GM19395 (cell line): ENCODE measurements around the gene DNAL1.
"Not testable (repeated sequence)": the region's sequence is repeated elsewhere in the genome, so short reads cannot be mapped to it uniquely, and the experiment has no call there.

Experiments used
- ATAC-seq: cut with Tn5 transposase; IDR thresholded peaks from one replicate; pipeline ENCODE4 v1.9.1; 2021; ENCODE audit warnings: mild to moderate bottlenecking, moderate library complexity; ENCODE audit not compliant: unreplicated experiment

The DNAL1 gene, protein sequence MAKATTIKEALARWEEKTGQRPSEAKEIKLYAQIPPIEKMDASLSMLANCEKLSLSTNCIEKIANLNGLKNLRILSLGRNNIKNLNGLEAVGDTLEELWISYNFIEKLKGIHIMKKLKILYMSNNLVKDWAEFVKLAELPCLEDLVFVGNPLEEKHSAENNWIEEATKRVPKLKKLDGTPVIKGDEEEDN

DNA sequence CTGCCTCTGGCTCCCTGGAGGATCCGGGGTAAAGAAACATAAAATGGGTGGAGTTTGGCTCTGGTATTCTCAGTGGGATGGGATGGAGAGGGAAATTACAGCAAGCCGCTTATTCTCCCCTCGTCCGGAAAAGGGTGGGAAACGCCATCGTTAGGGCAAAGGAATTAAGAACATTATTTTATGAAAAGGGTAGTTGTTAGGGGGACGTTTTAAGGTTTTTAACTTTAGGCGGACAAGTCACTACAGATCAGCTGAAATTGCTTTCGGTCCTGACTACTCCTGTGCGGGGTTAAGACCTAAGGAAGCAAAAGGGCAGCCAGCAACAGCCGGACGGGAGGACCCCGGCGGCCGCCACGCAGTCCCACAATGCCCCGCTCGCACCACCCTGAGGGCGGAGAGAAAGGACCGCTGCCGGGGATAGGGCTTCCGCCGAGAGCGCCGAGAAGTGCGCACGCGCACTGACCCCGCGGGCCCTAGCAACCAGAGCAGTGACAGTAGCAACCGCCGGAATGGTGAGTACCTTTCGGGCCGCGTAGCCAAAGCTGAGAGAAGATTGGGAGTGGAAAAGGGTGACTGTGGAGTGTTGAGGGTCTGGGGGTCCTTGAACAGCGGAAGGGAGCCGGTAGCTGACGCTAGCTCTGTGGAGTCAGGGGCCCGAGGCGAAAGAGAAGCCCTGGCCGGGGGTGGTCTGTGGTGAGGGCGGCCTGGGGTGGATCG is at the start of gene DNAL1:
Gene DNAL1 (plus strand): TSS at position 456 of the 717 bp plus-strand sequence. CDS start 54 bp downstream, at position 510.
- ATAC-seq = peak; percentile 94

DNA sequence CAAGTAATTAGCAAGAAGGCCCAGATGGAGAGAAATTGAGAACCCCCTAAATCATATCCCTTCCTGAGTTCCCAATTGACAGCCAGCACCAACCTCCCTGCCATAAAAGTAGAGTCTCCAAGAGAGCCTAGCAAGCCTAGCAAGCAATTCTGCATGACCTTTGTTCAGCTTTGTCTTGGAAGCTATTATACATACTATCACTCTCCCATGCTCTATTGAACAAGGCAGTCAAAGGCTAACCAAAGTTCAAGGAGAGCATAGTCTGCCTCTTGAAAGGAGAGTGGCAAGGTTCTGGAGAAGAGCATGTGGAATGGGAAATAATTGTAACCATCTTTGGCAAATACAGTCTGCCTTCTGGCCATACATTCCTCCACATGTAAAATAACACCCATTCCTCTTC is 45.3 kb upstream of the DNAL1 start:
- ATAC-seq = no peak

DNA sequence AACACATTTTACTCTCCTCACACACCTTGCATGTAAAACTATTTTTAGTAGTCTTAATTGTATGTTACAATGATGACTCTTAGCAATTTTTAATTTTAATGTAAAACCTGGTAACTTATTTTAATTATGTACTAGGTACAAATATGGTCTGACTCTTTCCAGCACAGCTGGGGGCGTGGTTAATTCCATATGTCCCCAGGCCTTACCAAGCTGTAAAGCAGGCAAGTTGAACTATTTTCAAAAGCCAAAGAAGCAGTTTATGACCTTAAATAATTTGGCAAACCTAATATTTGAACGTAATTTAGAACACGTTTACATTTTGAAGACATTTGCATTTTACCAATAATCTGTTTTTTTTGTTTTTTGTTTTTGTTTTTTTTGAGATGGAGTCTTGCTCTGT is 41.8 kb upstream of the DNAL1 start:
- no peak for ATAC-seq

DNA sequence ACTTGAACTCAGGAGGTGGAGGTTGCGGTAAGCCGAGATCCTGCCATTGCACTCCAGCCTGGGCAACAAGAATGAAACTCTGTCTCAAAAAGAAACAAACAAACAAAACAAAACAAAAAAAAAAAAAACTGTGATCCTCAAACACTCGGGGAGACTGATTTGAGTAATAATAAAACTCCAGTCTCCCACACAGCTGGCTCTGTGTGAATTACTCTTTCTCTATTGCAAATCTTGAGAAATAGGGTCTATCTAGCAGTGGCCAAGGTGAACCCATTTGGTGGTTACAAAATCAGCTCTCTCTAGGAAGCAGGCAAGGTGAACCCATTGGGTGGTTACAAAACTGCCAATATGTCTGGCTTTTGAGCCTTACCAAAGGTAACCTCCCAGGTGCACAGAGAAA is 38.5 kb upstream of the DNAL1 start:
- no peak for ATAC-seq

DNA sequence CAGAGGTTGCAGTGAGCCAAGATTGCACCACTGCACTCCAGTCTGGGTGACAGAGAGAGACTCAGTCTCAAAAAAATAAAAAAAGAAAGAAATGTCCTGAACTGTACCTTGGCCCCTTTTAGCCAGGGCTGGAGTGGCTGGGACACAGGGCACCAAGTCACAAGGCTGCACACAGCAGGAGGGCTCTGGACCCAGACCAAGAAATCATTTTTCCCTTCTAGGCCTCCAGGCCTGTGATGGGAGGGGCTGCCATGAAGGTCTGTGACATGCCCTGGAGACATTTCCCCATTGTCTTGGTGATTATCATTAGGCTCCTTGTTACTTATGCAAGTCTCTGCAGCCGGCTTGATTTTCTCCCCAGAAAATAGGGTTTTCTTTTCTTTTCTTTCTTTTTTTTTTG is 37.5 kb upstream of the DNAL1 start:
- no peak for ATAC-seq

DNA sequence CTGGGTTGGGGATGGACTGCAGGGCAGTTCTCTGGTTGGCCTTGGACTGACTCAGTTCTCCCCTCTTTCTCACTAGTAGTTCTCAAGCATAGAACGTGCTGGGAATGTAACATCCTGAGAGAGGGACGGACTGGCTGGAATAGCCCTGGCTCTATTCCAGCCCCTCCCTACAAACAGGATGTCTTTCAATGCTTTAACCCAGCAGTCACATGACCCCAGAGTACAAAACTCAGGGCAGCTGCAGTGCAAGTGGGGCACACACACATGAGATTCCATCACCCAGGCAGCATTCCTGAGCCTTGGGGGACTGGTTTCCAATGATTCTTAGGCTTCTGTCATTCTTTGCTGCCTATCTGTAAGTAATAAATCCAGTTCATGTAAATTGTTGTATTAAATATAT is 34.1 kb upstream of the DNAL1 start:
- ATAC-seq = no peak

DNA sequence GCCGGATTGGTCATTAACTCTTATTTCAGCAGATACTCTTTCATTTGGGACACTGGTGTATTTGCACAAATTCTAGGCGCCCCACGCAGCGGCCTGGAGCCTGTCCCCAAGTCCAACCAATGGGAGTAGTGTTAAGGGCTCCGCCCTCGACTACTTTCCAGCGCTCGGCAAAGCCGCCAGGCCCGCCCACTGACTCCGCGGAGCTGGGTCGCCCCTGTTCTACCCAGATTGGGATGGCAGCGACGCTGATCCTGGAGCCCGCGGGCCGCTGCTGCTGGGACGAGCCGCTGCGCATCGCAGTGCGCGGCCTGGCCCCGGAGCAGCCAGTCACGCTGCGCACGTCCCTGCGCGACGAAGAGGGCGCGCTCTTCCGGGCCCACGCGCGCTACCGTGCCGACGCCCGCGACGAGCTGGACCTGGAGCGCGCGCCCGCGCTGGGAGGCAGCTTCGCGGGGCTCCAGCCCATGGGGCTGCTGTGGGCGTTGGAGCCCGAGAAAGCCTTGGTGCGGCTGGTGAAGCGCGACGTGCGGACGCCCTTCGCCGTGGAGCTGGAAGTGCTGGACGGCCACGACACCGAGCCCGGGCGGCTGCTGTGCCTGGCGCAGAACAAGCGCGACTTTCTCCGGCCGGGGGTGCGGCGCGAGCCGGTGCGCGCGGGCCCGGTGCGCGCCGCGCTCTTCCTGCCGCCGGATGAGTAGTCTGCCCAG is 32.3 kb upstream of the DNAL1 start, which contains the start of gene ACOT6:
Gene ACOT6 (plus strand): TSS at position 179 of the 707 bp plus-strand sequence. CDS start 55 bp downstream, at position 234.
- peak; percentile 73 for ATAC-seq

DNA sequence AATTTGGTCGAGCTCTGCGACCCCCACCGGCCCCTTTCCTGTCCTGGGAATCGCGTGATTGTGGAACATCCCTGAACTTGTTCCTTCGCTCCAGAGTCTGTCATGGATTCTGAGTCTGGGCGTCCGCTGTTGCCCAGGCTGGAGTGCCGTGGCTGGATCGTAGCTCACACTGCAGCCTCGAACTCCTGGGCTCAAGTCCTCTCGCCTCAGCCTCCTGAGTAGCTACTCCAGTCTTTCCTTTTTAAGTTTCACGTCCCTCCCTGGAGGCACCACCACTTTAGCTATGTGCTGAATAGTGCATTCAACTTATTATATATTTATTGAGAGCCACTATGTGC is 31.8 kb upstream of the DNAL1 start:
- ATAC-seq = no peak

DNA sequence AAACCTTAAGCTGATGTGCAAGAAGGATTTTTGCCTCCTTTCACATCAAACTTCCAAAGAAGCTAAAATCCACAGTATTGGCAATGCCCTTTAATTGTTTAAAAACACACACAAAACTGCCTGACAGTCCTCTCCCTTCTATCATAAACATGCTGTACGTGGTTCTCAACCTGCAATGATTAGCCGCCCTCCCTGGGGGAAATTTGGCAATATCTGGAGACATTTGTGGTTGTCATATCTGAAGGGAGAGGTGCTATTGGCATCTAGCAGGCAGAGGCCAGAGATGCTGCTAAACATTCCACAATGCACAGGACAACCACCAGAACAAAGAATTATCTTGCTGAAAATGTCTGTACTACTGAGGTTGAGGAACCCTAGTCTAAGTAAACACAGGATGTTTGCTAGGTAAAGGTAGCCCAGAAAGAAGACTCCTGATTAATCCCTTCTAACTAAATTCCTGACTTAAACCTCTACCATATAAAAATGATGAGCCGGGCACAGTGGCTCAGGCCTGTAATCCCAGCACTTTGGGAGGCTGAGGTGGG is 31.3 kb upstream of the DNAL1 start:
- ATAC-seq = no peak

DNA sequence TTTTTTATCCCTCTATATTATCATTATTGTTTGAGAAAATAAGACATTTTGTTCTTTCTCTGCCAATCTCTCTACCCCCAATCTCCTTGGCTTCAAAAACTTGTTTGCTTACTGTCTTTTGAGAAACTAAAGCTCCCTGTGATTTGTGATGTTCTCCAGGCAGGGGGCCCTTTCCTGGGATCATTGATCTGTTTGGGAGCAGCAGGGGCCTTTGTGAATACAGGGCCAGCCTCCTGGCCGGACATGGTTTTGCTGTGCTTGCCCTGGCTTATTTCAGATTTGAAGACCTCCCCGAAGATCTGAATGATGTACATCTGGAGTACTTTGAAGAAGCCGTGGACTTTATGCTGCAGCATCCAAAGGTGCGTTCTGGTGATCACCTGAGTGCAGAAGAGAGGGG is 28.0 kb upstream of the DNAL1 start:
- no peak for ATAC-seq

DNA sequence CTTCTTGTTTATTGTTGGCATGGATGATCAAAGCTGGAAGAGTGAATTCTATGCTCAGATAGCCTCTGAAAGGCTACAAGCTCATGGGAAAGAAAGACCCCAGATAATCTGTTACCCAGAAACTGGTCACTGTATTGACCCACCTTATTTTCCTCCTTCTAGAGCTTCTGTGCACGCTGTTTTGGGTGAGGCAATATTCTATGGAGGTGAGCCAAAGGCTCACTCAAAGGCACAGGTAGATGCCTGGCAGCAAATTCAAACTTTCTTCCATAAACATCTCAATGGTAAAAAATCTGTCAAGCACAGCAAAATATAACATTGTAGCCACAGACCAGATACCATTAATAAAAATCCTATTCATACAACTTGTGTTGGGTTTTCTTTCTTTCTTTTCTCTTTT is 25.3 kb upstream of the DNAL1 start:
- ATAC-seq = no peak

DNA sequence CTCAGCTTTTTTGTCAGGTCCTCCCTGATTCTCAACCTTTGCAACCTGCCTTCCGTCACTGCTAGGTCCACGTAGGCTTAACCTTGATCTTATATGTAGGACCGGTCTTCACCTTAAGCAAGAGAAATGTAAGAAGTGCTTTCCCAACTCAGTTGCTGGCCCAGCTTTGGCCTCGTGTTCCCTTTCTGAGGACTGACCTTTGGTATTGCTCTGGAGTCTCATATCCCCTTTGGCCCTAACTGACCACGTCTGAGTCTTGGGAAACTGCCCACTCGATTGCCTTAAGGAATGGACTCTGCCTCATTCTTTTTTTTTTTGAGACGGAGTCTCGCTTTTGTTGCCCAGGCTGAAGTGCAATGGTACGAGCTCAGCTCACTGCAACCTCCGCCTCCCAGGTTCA is 24.5 kb upstream of the DNAL1 start:
- ATAC-seq = no peak

DNA sequence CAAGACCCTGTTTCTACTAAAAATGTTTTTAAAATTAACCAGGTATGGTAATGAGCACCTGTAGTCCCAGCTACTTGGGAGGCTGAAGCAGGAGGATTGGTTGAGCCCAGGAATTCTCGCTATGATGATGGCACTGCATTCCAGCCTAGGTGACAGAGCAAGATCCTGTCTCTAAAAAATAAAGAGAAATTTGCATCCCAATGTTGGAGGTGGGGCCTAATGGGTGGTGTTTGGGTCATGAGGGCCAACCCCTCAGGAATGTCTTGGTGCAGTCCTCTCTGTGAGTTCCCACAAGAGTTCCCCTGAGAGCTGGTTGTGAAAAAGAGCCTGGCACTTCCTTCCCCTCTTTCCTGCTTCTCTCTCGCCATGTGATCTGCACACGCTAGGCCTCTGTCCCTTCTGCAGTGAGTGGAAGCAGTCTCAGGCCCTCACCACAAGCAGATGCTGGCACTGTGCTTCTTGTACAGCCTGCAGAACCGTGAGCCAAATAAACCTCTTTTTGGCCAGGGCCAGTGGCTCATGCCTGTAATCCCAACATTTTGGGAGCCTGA is 21.2 kb upstream of the DNAL1 start:
- ATAC-seq = no peak

DNA sequence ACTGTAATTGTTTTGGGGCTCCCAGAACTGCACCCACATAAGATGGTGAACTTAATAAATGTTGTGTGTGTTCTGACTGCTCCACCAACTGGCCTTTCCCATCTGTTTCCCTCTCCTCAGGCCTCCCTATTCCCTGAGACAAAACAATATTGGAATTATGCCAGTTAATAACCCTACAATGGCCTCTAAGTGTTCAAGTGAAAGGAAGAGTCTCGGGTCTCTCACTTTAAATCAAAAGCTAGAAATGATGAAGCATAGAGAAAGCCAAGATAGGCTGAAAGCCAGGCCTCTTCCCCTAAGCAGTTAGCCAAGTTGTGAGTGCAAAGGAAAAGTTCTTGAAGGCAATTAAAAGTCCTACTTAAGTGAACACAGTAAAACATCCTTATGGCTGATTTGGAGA is 19.1 kb upstream of the DNAL1 start:
- no peak for ATAC-seq

DNA sequence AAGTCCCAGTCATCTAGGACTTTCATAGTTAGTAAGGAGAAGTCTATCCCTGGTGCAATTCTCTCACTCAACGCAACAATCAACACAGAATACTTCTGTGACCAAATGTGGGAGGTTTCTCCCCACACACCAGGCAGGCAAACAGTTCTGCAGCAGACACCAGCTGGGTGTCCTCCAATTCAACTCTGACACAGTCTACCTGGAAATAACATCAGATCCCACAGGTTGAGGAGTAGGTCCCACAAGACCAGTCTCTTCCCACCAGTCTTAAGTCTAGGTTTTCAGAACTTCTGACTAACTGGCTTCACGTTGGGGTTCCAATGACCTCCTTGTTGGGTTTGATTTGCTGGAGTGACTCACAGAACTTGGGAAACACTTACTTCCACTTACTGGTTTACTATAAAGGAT is 17.6 kb upstream of the DNAL1 start:
- no peak for ATAC-seq

DNA sequence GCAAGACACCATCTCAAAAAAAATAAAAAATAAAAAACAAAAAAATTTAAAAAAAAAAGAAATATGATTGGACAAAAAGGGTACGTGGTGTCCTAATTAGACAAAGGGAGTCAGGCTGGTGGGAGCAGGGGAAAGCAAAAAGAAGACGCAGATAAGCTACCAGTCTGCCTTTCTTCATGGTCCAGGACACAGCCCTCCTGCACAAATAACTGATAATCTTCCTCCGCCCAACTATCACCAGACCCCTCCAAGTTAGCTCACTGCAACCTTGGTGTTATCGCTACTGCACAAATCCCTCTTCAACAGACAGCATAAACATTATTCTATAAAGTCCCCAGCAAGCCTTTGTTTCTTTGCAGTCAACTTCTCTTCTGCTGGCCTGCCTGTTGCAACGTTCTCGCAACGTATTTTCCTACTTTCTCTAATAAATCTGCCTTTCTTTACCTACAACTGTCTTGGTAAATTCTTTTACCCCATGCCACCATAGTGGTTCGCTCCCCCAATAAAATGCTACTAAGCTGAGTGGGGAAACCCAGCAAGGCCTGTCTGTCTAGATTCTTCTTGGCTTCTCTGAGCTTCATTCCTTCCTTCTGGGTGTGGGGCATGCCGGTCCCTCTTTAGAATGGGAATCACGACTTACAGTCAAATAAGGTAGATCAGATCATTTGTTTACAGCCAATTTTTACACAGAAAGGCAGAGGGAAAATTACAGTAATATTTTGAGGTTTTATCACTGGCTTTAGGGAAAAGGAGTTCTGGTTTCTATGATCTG is 14.6 kb upstream of the DNAL1 start:
- ATAC-seq = no peak

DNA sequence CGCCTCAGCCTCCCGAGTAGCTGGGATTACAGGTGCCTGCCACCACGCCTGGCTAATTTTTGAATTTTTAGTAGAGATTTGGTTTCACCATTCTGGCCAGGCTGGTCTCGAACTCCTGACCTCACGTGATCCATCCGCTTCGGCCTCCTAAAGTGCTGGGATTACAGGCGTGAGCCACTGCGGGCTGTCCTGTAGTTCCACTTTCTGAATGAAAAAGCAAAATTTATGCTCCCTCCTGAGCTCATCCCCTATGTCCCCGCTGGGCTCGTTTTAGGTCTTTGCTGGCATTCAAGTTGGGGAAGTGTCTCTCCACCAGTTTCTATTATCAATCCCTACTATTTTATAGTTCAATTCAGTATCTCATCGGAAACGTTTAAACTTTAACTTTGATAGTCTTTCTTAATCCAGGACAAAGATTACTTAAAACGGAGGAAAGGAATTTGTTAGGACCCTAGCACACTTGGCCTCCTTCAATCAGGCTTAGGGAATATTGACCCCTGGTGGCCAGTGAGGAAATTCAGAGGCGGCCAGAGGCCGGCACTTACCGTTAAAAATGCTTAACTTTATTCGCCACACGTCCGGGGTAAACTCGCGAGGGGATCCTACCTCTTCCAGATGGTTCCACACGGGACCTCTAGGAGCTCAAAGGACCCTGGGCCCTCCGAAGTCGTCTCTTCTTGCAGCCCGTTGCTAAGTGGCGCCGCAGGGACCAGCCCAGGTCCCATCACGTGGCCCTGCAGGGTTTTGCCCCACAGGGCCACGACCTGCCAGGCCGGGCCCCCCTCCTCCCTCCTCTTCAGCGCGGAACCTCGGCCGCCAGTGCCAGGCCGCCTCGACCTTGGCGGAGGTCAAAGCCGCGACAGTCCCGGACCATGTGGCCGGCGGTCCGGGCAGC is 11.4 kb upstream of the DNAL1 start:
- peak; percentile 76 for ATAC-seq

DNA sequence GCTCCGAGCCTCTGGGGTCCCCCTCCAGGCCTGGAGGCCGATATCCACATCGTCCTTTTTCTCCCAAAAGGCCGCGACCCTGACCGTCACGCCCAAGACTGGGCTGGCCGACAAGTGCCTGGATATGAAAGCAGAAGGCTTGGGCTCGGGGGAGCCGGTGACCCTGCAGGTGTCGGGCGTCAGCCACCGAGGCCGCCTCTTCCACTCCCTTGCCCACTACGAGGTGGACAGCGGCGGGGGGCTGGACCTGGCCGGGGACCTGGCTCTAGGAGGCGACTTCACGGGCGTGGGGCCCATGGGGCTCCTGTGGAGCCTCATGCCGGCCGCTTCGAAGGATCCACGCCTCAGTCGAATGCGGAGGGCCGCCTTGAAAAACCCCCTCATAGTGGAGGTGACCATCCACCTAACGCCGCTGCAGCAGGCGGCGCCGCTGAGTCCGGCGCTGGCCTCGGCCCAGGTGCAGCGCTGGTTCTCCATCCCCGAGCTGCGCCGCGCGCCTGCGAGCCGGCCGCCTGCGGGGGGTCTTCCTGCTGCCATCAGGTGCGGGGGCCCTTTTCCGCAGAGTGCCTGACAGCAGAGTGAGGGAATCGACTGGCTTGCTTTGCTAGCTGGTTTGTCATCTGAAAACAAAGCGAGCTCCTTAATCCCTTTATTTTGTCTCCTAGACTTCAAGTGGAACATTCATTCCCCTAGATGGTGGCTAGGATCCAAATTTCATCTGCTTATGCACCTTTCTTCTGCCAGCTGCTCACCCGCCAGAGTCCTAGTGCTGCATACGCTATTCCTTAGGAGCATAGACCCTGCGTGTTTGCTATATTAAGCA is 10.6 kb upstream of the DNAL1 start:
- peak; percentile 11 for ATAC-seq

DNA sequence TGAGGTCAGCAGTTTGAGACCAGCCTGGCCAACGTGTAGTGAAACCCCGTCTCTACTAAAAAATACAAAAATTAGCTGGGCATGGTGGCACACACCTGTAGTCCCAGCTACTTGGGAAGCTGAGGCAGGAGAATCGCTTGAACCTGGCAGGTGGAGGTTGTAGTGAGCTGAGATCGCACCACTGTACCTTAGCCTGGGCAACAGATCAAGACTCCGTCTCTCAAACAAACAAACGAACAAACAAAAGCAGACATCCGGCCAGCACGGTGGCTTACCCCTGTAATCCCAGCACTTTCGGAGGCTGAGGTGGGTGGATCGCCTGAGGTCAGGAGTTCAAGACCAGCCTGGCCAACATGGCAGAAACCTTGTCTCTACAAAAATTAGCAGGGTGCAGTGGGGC is 8.4 kb upstream of the DNAL1 start:
- not testable (repeated sequence) for ATAC-seq
